Activated B cell treated with CpG ODN at 0.5 μM for 24 hours (primary cell): ENCODE measurements around the gene SLC18A3. TPM values are rescaled to one million over a fixed set of nuclear protein-coding genes. Genes with fewer than 3 reads are reported as not detected.

Experiments
- ATAC-seq: fragments of 200-7000 bp; cut with Tn5 transposase; one replicate; pipeline ENCODE4 v1.10.0; 2021; ENCODE audit warnings: low read depth, mild to moderate bottlenecking, moderate library complexity
- CTCF ChIA-PET: fragments of 350-600 bp; sonication (Branson Sonifier 250); formaldehyde crosslinking; loops from one replicate; lab custom pipeline; 2021; ENCODE audit warnings: antibody characterized with exemption; lab: Charles Lee
- POLR2A ChIA-PET: fragments of 350-600 bp; sonication (Branson Sonifier 250); formaldehyde crosslinking; loops from one replicate; lab custom pipeline; 2021; ENCODE audit warnings: antibody characterized with exemption; lab: Charles Lee
- DNase-seq: peaks from one replicate; pipeline ENCODE4 v3.0.0; 2022
- H3K27ac Mint-ChIP-seq: one replicate; pipeline ENCODE4 v1.8.0; 2020; ENCODE audit warnings: mixed read lengths
- H3K27me3 Mint-ChIP-seq: one replicate; pipeline ENCODE4 v1.8.0; 2021; ENCODE audit warnings: mixed read lengths
- H3K36me3 Mint-ChIP-seq: one replicate; pipeline ENCODE4 v1.8.0; 2021; ENCODE audit warnings: low read depth, mixed read lengths
- H3K4me1 Mint-ChIP-seq: one replicate; pipeline ENCODE4 v1.8.0; 2021; ENCODE audit warnings: mixed read lengths
- H3K4me3 Mint-ChIP-seq: one replicate; pipeline ENCODE4 v1.8.0; 2020; ENCODE audit warnings: mild to moderate bottlenecking, mixed read lengths
- H3K9me3 Mint-ChIP-seq: one replicate; pipeline ENCODE4 v1.8.0; 2020; ENCODE audit warnings: mixed read lengths
- intact Hi-C: fragments of 100-400 bp; cut with micrococcal nuclease; formaldehyde crosslinking; loops from one replicate; pipeline ENCODE4 v1.15.1; 2024
- total RNA-seq: library from RNA; stranded (reverse); gene quantifications from 2 replicates; pipeline ENCODE4 v1.2.3, GENCODE V29; 2022
- TF ChIP-seq, protein P1 (sequence below): fragments of 200-600 bp; IDR thresholded peaks from one replicate; pipeline ENCODE4 v1.8.0; 2022; ENCODE audit warnings: antibody characterized with exemption, mild to moderate bottlenecking

The SLC18A3 gene
- total RNA-seq, 1 donor from 2014 or later, result not detected

GRCh38 chr10:49605939-49606509 lies 4.1 kb upstream of the SLC18A3 start:
- H3K9me3 Mint-ChIP-seq, result no peaks in the 10 kb centered on the region
- ATAC-seq, result no peak
- no peak overlapping the region for H3K27ac Mint-ChIP-seq
- CTCF ChIA-PET, result interaction anchor here (0.7 to 1.9 kb wide), 2 partner anchors 13 to 87 kb away, joined by 3 to 6 read pairs; no protein-coding TSS in a partner anchor
- no peaks in the 10 kb centered on the region for H3K36me3 Mint-ChIP-seq
- H3K4me3 Mint-ChIP-seq, result no peak overlapping the region
- TF ChIP-seq, protein P1, sequence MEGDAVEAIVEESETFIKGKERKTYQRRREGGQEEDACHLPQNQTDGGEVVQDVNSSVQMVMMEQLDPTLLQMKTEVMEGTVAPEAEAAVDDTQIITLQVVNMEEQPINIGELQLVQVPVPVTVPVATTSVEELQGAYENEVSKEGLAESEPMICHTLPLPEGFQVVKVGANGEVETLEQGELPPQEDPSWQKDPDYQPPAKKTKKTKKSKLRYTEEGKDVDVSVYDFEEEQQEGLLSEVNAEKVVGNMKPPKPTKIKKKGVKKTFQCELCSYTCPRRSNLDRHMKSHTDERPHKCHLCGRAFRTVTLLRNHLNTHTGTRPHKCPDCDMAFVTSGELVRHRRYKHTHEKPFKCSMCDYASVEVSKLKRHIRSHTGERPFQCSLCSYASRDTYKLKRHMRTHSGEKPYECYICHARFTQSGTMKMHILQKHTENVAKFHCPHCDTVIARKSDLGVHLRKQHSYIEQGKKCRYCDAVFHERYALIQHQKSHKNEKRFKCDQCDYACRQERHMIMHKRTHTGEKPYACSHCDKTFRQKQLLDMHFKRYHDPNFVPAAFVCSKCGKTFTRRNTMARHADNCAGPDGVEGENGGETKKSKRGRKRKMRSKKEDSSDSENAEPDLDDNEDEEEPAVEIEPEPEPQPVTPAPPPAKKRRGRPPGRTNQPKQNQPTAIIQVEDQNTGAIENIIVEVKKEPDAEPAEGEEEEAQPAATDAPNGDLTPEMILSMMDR, result no peak
- intact Hi-C loops, result loop anchor here (5.0 kb wide), 2 partner anchors 156 to 209 kb away; partner anchors contain the start of genes DRGX and OGDHL
- H3K27me3 Mint-ChIP-seq, result peaks cover 64% of the 10 kb centered on the region
- DNase-seq, result no peak
- POLR2A ChIA-PET, result no interaction called here
- peaks cover 6% of the 10 kb centered on the region for H3K4me1 Mint-ChIP-seq

DNA sequence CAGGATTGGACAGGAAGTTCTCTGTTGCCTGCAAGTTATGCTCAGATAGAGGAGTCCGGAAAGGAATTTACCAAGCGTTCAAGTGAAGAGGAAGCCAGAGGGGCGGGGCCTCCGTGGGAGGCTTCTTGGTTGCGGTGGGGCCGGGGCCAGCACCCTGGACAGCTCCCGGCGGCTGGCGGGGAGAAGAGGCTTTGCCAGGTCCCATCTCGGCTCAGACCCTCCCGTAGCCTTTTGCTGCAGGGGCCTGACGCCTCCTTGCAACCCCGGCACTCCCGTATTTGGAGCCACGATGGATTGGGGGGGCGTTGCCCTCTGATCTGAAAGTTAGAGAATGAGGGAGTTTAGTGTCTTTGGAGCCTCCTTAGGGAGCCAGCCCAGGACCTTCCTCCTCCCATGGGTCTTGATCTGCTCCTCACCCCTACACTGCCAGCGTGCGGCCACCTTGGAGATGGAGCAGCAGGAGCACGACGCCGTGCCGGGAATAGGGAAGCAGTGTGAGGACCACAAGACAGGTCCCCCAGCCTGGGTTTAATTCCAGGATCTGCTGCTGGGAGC lies 3.1 kb upstream of the SLC18A3 start:
- TF ChIP-seq, protein P1, result no peak
- Mint-ChIP-seq H3K36me3 (no peaks in the 10 kb centered on the region), H3K4me3 (no peak overlapping the region), H3K4me1 (peaks cover 6% of the 10 kb centered on the region), H3K9me3 (no peaks in the 10 kb centered on the region), H3K27ac (no peak overlapping the region), H3K27me3 (peaks cover 67% of the 10 kb centered on the region)
- ChIA-PET POLR2A (no interaction called here), CTCF (interaction anchor here (0.7 to 1.9 kb wide), 3 partner anchors 14 to 88 kb away, joined by 3 to 6 read pairs (median 3); no protein-coding TSS in a partner anchor)
- DNase-seq, result peak; percentile 51
- peak; percentile 72 for ATAC-seq
- intact Hi-C loops, result loop anchor here (5.0 kb wide), 2 partner anchors 155 to 210 kb away; partner anchors contain the start of genes DRGX and OGDHL

- TF ChIP-seq, protein P1, result no peak
- no peak overlapping the region for H3K4me3 Mint-ChIP-seq
- no peak for DNase-seq
- intact Hi-C loops, result loop anchor here (5.0 kb wide), 2 partner anchors 154 to 211 kb away; partner anchors contain the start of genes DRGX and OGDHL
- ATAC-seq, result no peak
- peaks cover 74% of the 10 kb centered on the region for H3K27me3 Mint-ChIP-seq
- ChIA-PET CTCF (no interaction called here), POLR2A (no interaction called here)
- H3K36me3 Mint-ChIP-seq, result no peaks in the 10 kb centered on the region
- no peak overlapping the region for H3K27ac Mint-ChIP-seq
- no peaks in the 10 kb centered on the region for H3K9me3 Mint-ChIP-seq
- peaks cover 12% of the 10 kb centered on the region for H3K4me1 Mint-ChIP-seq
These were observed 1.7 kb upstream of the SLC18A3 start for GRCh38 chr10:49608166-49609005.

- H3K4me1 Mint-ChIP-seq, result peaks cover 16% of the 10 kb centered on the region
- ChIA-PET CTCF (no interaction called here), POLR2A (no interaction called here)
- TF ChIP-seq, protein P1, result no peak
- intact Hi-C loops, result loop anchor here (5.0 kb wide), 2 partner anchors 153 to 212 kb away; partner anchors contain the start of genes DRGX and OGDHL
- ATAC-seq (no peak), DNase-seq (no peak)
- H3K9me3 Mint-ChIP-seq, result no peaks in the 10 kb centered on the region
- no peak overlapping the region for H3K4me3 Mint-ChIP-seq
- no peaks in the 10 kb centered on the region for H3K36me3 Mint-ChIP-seq
- H3K27me3 Mint-ChIP-seq, result peaks cover 77% of the 10 kb centered on the region
- no peak overlapping the region for H3K27ac Mint-ChIP-seq
These were observed 1.2 kb upstream of the SLC18A3 start for GRCh38 chr10:49609006-49609282.
